GM18951 (cell line): ENCODE measurements around the gene TTLL5.

ENCODE experiments used
- POLR2A ChIP-seq: IDR thresholded peaks from 4 replicates; pipeline ENCODE4 v1.6.1; 2011; ENCODE audit warnings: mild to moderate bottlenecking; ENCODE audit not compliant: insufficient read length, insufficient read depth; ENCODE audit errors: extremely low read depth
- in situ Hi-C: fragments of 300-500 bp; cut with MboI; formaldehyde crosslinking; loops from one replicate; pipeline ENCODE4 v1.12.0; 2022; ENCODE audit warnings: low sequenced_read_pairs, mixed read lengths, inconsistent platforms; ENCODE audit not compliant: unreplicated experiment

Gene TTLL5

GRCh38 chr14:75807667-75808360 is 146.8 kb downstream of the TTLL5 start:
- no peak for TF ChIP-seq POLR2A
- in situ Hi-C loops = no loop called here

GRCh38 chr14:75811136-75811829 is 150.2 kb downstream of the TTLL5 start:
- in situ Hi-C loops = no loop called here
- TF ChIP-seq POLR2A = no peak

GRCh38 chr14:75811872-75812499 is 150.9 kb downstream of the TTLL5 start:
- in situ Hi-C loops = no loop called here

GRCh38 chr14:75812622-75813021 is 151.6 kb downstream of the TTLL5 start:
- no peak for TF ChIP-seq POLR2A
- in situ Hi-C loops = no loop called here

More at GRCh38 chr14:75811872-75812499, 150.9 kb downstream of the TTLL5 start:
- no peak for TF ChIP-seq POLR2A

- in situ Hi-C loops = no loop called here
- no peak for TF ChIP-seq POLR2A
Measured at GRCh38 chr14:75820761-75821160, 159.7 kb downstream of the TTLL5 start.

- in situ Hi-C loops = no loop called here
- no peak for TF ChIP-seq POLR2A
Measured at GRCh38 chr14:75821831-75822521, 160.9 kb downstream of the TTLL5 start.

- in situ Hi-C loops = no loop called here
- TF ChIP-seq POLR2A = no peak
Measured at GRCh38 chr14:75822522-75823141, 161.6 kb downstream of the TTLL5 start.

GRCh38 chr14:75823334-75823733 is 162.3 kb downstream of the TTLL5 start:
- TF ChIP-seq POLR2A = no peak
- in situ Hi-C loops = no loop called here

- in situ Hi-C loops = no loop called here
- TF ChIP-seq POLR2A = no peak
Measured at GRCh38 chr14:75824318-75824717, 163.3 kb downstream of the TTLL5 start.

- TF ChIP-seq POLR2A = no peak
- in situ Hi-C loops = no loop called here
Measured at GRCh38 chr14:75825147-75825592, 164.1 kb downstream of the TTLL5 start.

- no peak for TF ChIP-seq POLR2A
- in situ Hi-C loops = no loop called here
Measured at GRCh38 chr14:75826599-75826998, 165.6 kb downstream of the TTLL5 start.

- no peak for TF ChIP-seq POLR2A
- in situ Hi-C loops = no loop called here
Measured at GRCh38 chr14:75827331-75827730, 166.3 kb downstream of the TTLL5 start.

- in situ Hi-C loops = no loop called here
- TF ChIP-seq POLR2A = no peak
Measured at GRCh38 chr14:75829316-75829715, 168.3 kb downstream of the TTLL5 start.
